ENCODE results near the gene RET. TPM values are rescaled to one million over a fixed set of nuclear protein-coding genes. Genes with fewer than 3 reads are reported as not detected.

Gene RET
- total and polyA plus RNA-seq, 2 of the 8 experiments (the other 6 are each of a cell fraction or from before 2014, with no cell fraction given) = 6.7 to 8.4 TPM

DNA sequence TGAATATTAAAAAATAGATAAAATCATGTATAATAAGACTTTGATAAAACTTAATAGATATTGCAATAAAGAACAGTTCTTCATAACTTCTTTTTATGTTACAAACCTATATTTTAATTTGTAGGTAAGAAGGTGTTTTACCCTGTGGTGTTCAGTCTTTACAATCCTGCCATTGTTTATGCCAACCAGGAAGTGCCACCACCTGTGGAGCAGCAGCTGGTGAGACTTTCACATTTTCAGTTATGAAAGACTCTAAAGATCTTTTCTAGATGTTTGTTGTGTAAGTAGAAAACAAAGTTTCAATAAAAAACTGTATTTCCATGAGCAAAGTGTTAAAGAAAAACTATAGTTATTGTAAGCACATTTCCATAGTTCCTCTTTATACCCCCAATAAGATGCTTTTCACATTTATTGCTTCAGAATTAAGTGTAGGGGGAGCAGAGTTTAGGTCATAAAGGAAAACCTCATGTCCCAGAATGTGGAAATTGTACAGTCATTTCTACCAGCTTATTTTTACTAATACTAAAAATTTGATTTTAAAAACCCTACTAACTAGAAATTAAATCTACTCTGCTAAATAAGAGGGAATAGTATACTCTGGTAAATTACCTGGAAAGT is 90.1 kb downstream of the RET start:
- Histone ChIP-seq H3K9me3 (ENCODE audit: insufficient read depth in 2 of 2, low read depth in 1 of 2, low read length in 1 of 2) (no peaks in the 10 kb centered on the region), H3K4me2 (ENCODE audit: insufficient read depth in 1 of 2, low read depth in 2 of 2, low read length in 2 of 2) (no peak overlapping the region)
- CTCF ChIA-PET (ENCODE audit: partially characterized antibody) = interaction anchor here (0.6 to 10.6 kb wide), 2 partner anchors 36 to 296 kb away, joined by 3 to 86 read pairs; no protein-coding TSS in a partner anchor
- TF ChIP-seq, protein P1, sequence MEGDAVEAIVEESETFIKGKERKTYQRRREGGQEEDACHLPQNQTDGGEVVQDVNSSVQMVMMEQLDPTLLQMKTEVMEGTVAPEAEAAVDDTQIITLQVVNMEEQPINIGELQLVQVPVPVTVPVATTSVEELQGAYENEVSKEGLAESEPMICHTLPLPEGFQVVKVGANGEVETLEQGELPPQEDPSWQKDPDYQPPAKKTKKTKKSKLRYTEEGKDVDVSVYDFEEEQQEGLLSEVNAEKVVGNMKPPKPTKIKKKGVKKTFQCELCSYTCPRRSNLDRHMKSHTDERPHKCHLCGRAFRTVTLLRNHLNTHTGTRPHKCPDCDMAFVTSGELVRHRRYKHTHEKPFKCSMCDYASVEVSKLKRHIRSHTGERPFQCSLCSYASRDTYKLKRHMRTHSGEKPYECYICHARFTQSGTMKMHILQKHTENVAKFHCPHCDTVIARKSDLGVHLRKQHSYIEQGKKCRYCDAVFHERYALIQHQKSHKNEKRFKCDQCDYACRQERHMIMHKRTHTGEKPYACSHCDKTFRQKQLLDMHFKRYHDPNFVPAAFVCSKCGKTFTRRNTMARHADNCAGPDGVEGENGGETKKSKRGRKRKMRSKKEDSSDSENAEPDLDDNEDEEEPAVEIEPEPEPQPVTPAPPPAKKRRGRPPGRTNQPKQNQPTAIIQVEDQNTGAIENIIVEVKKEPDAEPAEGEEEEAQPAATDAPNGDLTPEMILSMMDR (IDR thresholded peaks at IDR 0.05; ENCODE audit: control extremely low read depth in 1 of 3, insufficient read depth in 1 of 3, low read depth in 1 of 3, low read length in 3 of 3) = no peak
- TF ChIP-seq, protein P2, sequence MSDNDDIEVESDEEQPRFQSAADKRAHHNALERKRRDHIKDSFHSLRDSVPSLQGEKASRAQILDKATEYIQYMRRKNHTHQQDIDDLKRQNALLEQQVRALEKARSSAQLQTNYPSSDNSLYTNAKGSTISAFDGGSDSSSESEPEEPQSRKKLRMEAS (IDR thresholded peaks at IDR 0.05) = no peak
- TF ChIP-seq ZNF274 (IDR thresholded peaks at IDR 0.05; ENCODE audit: borderline replicate concordance, extremely low read depth, low read length) (no peak), CHD1 (IDR thresholded peaks at IDR 0.05; ENCODE audit: low read depth, low read length) (no peak), HDAC2 (IDR thresholded peaks at IDR 0.05; ENCODE audit: borderline replicate concordance in 1 of 2, low read depth in 2 of 2, low read length in 2 of 2) (no peak), RXRA (IDR thresholded peaks at IDR 0.05; ENCODE audit: insufficient read depth, low read depth, low read length) (no peak), RBBP5 (IDR thresholded peaks at IDR 0.05; ENCODE audit: borderline replicate concordance, low read depth, low read length) (no peak), NANOG (IDR thresholded peaks at IDR 0.05; ENCODE audit: insufficient read depth, low read depth, low read length, poor library complexity, severe bottlenecking) (no peak), KDM1A (IDR thresholded peaks at IDR 0.05; ENCODE audit: borderline replicate concordance, low read length) (no peak), RFX5 (IDR thresholded peaks at IDR 0.05; ENCODE audit: borderline replicate concordance, low read depth, low read length) (no peak)

More for the DNA sequence above, 90.1 kb downstream of the RET start:
- Histone ChIP-seq H3K9ac (replicated peaks in 1 of 4; ENCODE audit: extremely low read depth in 1 of 4, low read depth in 3 of 4, low read length in 3 of 4) (no peak overlapping the region), H3K36me3 (ENCODE audit: control insufficient read depth in 2 of 4, insufficient read depth in 4 of 4, low read length in 3 of 4) (no peaks in the 10 kb centered on the region), H3K79me1 (ENCODE audit: low read depth, low read length) (no peaks in the 10 kb centered on the region), H3K56ac (replicated peaks; ENCODE audit: insufficient read length, low read depth, low read length) (no peak overlapping the region), H3K23me2 (ENCODE audit: low read depth, low read length) (no peaks in the 10 kb centered on the region), H2BK12ac (ENCODE audit: low read depth, low read length) (no peak overlapping the region), H3K79me2 (ENCODE audit: control insufficient read depth in 1 of 2, insufficient read depth in 2 of 2, low read length in 2 of 2) (no peaks in the 10 kb centered on the region), H2BK20ac (ENCODE audit: low read length) (no peak overlapping the region), H3K27me3 (replicated peaks in 1 of 4; ENCODE audit: control insufficient read depth in 3 of 4, extremely low read depth in 1 of 4, insufficient read depth in 3 of 4, low read length in 3 of 4) (no peaks in the 10 kb centered on the region), H3K27ac (ENCODE audit: low read depth, low read length) (no peak overlapping the region), H2BK120ac (replicated peaks; ENCODE audit: low read depth, low read length) (no peak overlapping the region), H3K4me3 (ENCODE audit: extremely low read depth in 1 of 4, insufficient read depth in 2 of 4, low read depth in 3 of 4, low read length in 4 of 4) (no peak overlapping the region), H4K20me1 (replicated peaks in 1 of 2; ENCODE audit: control insufficient read depth in 1 of 2, insufficient read depth in 2 of 2, low read length in 2 of 2) (no peaks in the 10 kb centered on the region), H4K5ac (ENCODE audit: insufficient read length, low read depth, low read length) (no peak overlapping the region), H2AK5ac (ENCODE audit: low read depth, low read length) (no peak overlapping the region), H2BK5ac (ENCODE audit: low read depth, low read length) (no peak overlapping the region), H3K18ac (ENCODE audit: extremely low read depth, low read length) (no peak overlapping the region), H3K14ac (ENCODE audit: insufficient read length) (no peak overlapping the region), H3K23ac (ENCODE audit: insufficient read length) (no peak overlapping the region), H4K8ac (ENCODE audit: extremely low read depth, insufficient read depth, low read length) (no peak overlapping the region), H4K91ac (replicated peaks; ENCODE audit: insufficient read length, low read length) (no peak overlapping the region), H3K4ac (replicated peaks; ENCODE audit: insufficient read length, low read depth, low read length) (no peak overlapping the region), H2BK15ac (ENCODE audit: low read length) (no peak overlapping the region), H2AFZ (ENCODE audit: low read length) (no peak overlapping the region), H3K4me1 (replicated peaks in 1 of 4; ENCODE audit: control insufficient read depth in 3 of 4, insufficient read depth in 4 of 4, low read length in 3 of 4) (no peaks in the 10 kb centered on the region; a peak in 1 of 7 replicates)
- DNase-seq (ENCODE audit: low read depth in 1 of 2, low spot score in 2 of 2) = no peak
- FAIRE-seq = no peak
- POLR2A ChIA-PET (ENCODE audit: partially characterized antibody) = no interaction called here

Measured in H1 (cell line).